Stomach (tissue), 9 donors: ENCODE results near the gene AJAP1. TPM values are rescaled to one million over a fixed set of nuclear protein-coding genes. Genes with fewer than 3 reads are reported as not detected.
"Not testable (repeated sequence)": the region's sequence is repeated elsewhere in the genome, so short reads cannot be mapped to it uniquely, and the experiment has no call there.

Experiments
- DNase-seq, 2 donors: peaks; one replicate each; pipeline versions ENCODE4 v3.0.0 to v3.0.0-alpha.2; 2013 to 2019
- H3K27ac ChIP-seq, 5 donors: fragments of 200-600 bp in 4 of 5; sonication (generic) in 4 of 5; one replicate each; pipeline ENCODE4 v1.5.1; 2013 to 2019; ENCODE audit warnings: mild to moderate bottlenecking in 1 of 5, moderate library complexity in 1 of 5
- H3K27me3 ChIP-seq, 3 donors: fragments of 200-600 bp; sonication (generic); one replicate each; pipeline ENCODE4 v1.5.1; 2017 to 2019; ENCODE audit warnings: mixed run types in 1 of 3
- H3K36me3 ChIP-seq, 4 donors: fragments of 200-600 bp; sonication (generic); 1 replicate in 3 of 4; 2 replicates in 1 of 4; pipeline ENCODE4 v1.5.1; 2016 to 2019
- H3K4me1 ChIP-seq, 4 donors: fragments of 200-600 bp; sonication (generic); one replicate each; pipeline ENCODE4 v1.5.1; 2016 to 2019
- H3K4me3 ChIP-seq, 4 donors: fragments of 200-600 bp; sonication (generic) in 3 of 4; one replicate each; pipeline ENCODE4 v1.5.1; 2016 to 2019; ENCODE audit warnings: mild to moderate bottlenecking in 1 of 4
- H3K9me3 ChIP-seq, 4 donors: fragments of 200-600 bp; sonication (generic); one replicate each; pipeline ENCODE4 v1.5.1; 2016 to 2019
- EP300 ChIP-seq: sonication (generic); formaldehyde crosslinking; IDR thresholded peaks from one replicate; pipeline ENCODE4 v1.6.1; 2017; ENCODE audit warnings: antibody characterized with exemption
- POLR2A ChIP-seq, 4 donors: fragments of 450-650 bp; IDR thresholded peaks; one replicate each; pipeline ENCODE4 v1.6.1; 2016; ENCODE audit warnings: antibody characterized with exemption in 4 of 4, control low read depth in 2 of 4, mild to moderate bottlenecking in 1 of 4, moderate library complexity in 1 of 4
- POLR2AphosphoS5 ChIP-seq, 3 donors: sonication (generic); formaldehyde crosslinking; IDR thresholded peaks; one replicate each; pipeline ENCODE4 v1.6.1; 2016; ENCODE audit warnings: antibody characterized with exemption in 3 of 3
- WGBS, 5 donors: extraction: QIAGEN DNeasy Blood & Tissue Kit in 3 of 5; methylation state at CpG; one replicate each; pipeline versions ENCODE4 v1.1.5 to v1.1.7; 2013 to 2018; 5-methylcytosine and 5-hydroxymethylcytosine counted together
- intact Hi-C: fragments of 100-400 bp; cut with DNase I; formaldehyde crosslinking; loops from one replicate; pipeline ENCODE4 v1.15.1; 2023; ENCODE audit warnings: low total_unique reads
- polyA plus RNA-seq, 3 donors: library from polyadenylated mRNA; stranded (reverse); fragments of 200-250 nt; gene quantifications; one replicate each; pipeline ENCODE4 v1.2.3, GENCODE V29; 2013
- total RNA-seq, 5 donors: library from RNA; depleted of rRNA; stranded (reverse); fragments of >200 nt; gene quantifications; one replicate each; pipeline versions ENCODE4 v1.1.0 to v1.2.3, GENCODE V29; 2014 to 2016
- TF ChIP-seq, protein P1 (sequence below), 7 experiments: fragments of 450-650 bp in 4 of 7; fragments of 200-600 bp in 3 of 7; sonication (generic) in 3 of 7; IDR thresholded peaks; one replicate each; pipeline ENCODE4 v1.5.1; 2016 to 2019; ENCODE audit warnings: antibody characterized with exemption in 7 of 7, control low read depth in 2 of 7, mild to moderate bottlenecking in 1 of 7
- donor health status: healthy with polysubstance abuse.
- donor health status: Bipolar disorder and iron deficiency.
- donor health status: healthy.

The AJAP1 gene
- total and polyA plus RNA-seq, 8 donors: 0.10 to 1.1 (median 0.14) TPM; not detected in 3

GRCh38 chr1:4664095-4664494 lies 9.7 kb downstream of the AJAP1 start:
- DNase-seq: no peak
- no peaks in the 10 kb centered on the region for H3K4me1 ChIP-seq
- whole genome bisulfite sequencing, 5 donors: 71 to 79% (median 75%) methylated on average over 4 to 5 of the region's 5 CpGs
- intact Hi-C loops: no loop called here
- TF ChIP-seq EP300: no peak
- TF ChIP-seq, protein P1, sequence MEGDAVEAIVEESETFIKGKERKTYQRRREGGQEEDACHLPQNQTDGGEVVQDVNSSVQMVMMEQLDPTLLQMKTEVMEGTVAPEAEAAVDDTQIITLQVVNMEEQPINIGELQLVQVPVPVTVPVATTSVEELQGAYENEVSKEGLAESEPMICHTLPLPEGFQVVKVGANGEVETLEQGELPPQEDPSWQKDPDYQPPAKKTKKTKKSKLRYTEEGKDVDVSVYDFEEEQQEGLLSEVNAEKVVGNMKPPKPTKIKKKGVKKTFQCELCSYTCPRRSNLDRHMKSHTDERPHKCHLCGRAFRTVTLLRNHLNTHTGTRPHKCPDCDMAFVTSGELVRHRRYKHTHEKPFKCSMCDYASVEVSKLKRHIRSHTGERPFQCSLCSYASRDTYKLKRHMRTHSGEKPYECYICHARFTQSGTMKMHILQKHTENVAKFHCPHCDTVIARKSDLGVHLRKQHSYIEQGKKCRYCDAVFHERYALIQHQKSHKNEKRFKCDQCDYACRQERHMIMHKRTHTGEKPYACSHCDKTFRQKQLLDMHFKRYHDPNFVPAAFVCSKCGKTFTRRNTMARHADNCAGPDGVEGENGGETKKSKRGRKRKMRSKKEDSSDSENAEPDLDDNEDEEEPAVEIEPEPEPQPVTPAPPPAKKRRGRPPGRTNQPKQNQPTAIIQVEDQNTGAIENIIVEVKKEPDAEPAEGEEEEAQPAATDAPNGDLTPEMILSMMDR (IDR thresholded peaks at IDR 0.05): no peak
- TF ChIP-seq POLR2AphosphoS5 (IDR thresholded peaks at IDR 0.05): no peak
- TF ChIP-seq POLR2A (IDR thresholded peaks at IDR 0.05): no peak
- no peak overlapping the region for H3K4me3 ChIP-seq
- H3K27me3 ChIP-seq: peaks cover 0 to 69% (median 10%) of the 10 kb centered on the region in 3 donors
- no peaks in the 10 kb centered on the region for H3K9me3 ChIP-seq
- H3K36me3 ChIP-seq: no peaks in the 10 kb centered on the region
- no peak overlapping the region for H3K27ac ChIP-seq

DNA sequence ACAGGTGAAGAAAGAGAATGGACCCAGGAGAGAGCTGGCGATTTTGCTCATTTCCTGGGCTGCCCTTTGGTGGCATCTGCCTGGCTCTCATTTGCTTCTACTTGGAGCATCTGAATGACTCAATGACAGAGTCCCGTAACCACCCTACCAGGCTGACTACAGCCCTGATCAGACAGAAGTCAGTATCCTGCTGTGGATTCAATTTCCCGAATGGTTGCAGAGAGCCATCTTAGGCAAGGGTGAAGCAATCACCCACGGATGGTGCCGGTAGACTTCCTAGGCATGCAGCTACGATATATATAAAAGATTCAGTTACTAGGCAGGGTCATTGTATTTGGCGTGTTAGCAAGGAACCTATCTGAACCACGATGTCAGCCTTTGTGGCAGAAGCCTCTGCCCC lies 10.2 kb downstream of the AJAP1 start:
- intact Hi-C loops: no loop called here
- Histone ChIP-seq H3K4me3 (no peak overlapping the region), H3K36me3 (no peaks in the 10 kb centered on the region), H3K27me3 (peaks cover 0 to 64% (median 5%) of the 10 kb centered on the region in 3 donors), H3K4me1 (no peaks in the 10 kb centered on the region), H3K9me3 (no peaks in the 10 kb centered on the region), H3K27ac (no peak overlapping the region)
- 71 to 85% (median 81%) methylated on average over 8 of the region's 8 CpGs for WGBS, 5 donors
- no peak for DNase-seq
- TF ChIP-seq, protein P1 (IDR thresholded peaks at IDR 0.05): no peak
- TF ChIP-seq POLR2A (IDR thresholded peaks at IDR 0.05) (no peak), POLR2AphosphoS5 (IDR thresholded peaks at IDR 0.05) (no peak), EP300 (no peak)

DNA sequence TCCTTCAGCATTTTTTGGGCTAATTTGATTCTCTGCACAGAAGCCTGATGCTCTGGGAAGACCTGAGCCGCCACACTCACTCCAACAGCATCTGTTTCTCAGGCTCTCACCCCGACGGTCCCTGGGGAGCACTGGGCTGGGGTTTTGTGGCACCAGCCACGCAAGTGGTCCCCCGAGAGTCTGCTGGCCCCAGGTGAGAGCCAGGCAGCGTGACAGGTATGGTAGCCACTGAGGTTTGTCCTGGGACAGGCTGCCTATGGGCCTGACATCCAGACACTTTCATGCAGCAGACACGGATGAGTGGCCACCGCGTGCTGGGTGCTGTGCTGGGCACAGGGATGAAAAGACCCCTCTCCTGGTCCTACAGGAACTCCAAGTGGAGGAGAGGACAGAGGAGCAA lies 11.0 kb downstream of the AJAP1 start:
- H3K4me3 ChIP-seq: no peak overlapping the region
- H3K36me3 ChIP-seq: no peaks in the 10 kb centered on the region
- TF ChIP-seq POLR2A (IDR thresholded peaks at IDR 0.05) (no peak), POLR2AphosphoS5 (IDR thresholded peaks at IDR 0.05) (no peak), EP300 (no peak)
- TF ChIP-seq, protein P1 (IDR thresholded peaks at IDR 0.05): no peak
- H3K9me3 ChIP-seq: no peaks in the 10 kb centered on the region
- H3K4me1 ChIP-seq: no peaks in the 10 kb centered on the region
- 72 to 83% (median 79%) methylated on average over 7 to 9 of the region's 9 CpGs for WGBS, 5 donors
- intact Hi-C loops: no loop called here
- H3K27ac ChIP-seq: no peak overlapping the region
- H3K27me3 ChIP-seq: peaks cover 0 to 56% (median 0%) of the 10 kb centered on the region in 3 donors
- DNase-seq: no peak

GRCh38 chr1:4666683-4667082 lies 12.3 kb downstream of the AJAP1 start:
- H3K36me3 ChIP-seq, intact Hi-C loops, H3K4me3 ChIP-seq, H3K9me3 ChIP-seq, H3K27ac ChIP-seq, H3K4me1 ChIP-seq, DNase-seq: not testable (repeated sequence)
- peaks cover 0 to 51% (median 0%) of the 10 kb centered on the region in 3 donors for H3K27me3 ChIP-seq
- WGBS, 5 donors: 79 to 97% (median 90%) methylated on average over 19 of the region's 19 CpGs

GRCh38 chr1:4668743-4669700 lies 14.6 kb downstream of the AJAP1 start:
- H3K36me3 ChIP-seq: no peaks in the 10 kb centered on the region
- intact Hi-C loops: no loop called here
- TF ChIP-seq, protein P1 (IDR thresholded peaks at IDR 0.05): no peak
- no peak for TF ChIP-seq POLR2A (IDR thresholded peaks at IDR 0.05)
- no peak for TF ChIP-seq POLR2AphosphoS5 (IDR thresholded peaks at IDR 0.05)
- no peak for TF ChIP-seq EP300
- no peak for DNase-seq
- no peaks in the 10 kb centered on the region for H3K4me1 ChIP-seq
- no peak overlapping the region for H3K27ac ChIP-seq
- H3K4me3 ChIP-seq: no peak overlapping the region
- peaks cover 0 to 37% (median 0%) of the 10 kb centered on the region in 3 donors for H3K27me3 ChIP-seq
- H3K9me3 ChIP-seq: no peaks in the 10 kb centered on the region
- WGBS, 5 donors: 53 to 68% (median 58%) methylated on average over 13 of the region's 13 CpGs
